GM12801 (cell line): ENCODE results near the gene FAM117B.

Source experiments
- CTCF ChIP-seq: IDR thresholded peaks from one replicate; pipeline ENCODE4 v1.5.1; 2011; ENCODE audit warnings: control low read depth; ENCODE audit not compliant: insufficient read length; ENCODE audit errors: extremely low read depth

The FAM117B gene

GRCh38 chr2:202705446-202706020 lies 70.8 kb downstream of the FAM117B start:
- TF ChIP-seq CTCF, result no peak

- TF ChIP-seq CTCF, result no peak
These were observed 81.4 kb downstream of the FAM117B start for GRCh38 chr2:202716114-202716718.

GRCh38 chr2:202716953-202717597 lies 82.3 kb downstream of the FAM117B start:
- no peak for TF ChIP-seq CTCF

GRCh38 chr2:202717598-202718310 lies 83.0 kb downstream of the FAM117B start:
- no peak for TF ChIP-seq CTCF

GRCh38 chr2:202718614-202719013 lies 83.8 kb downstream of the FAM117B start:
- no peak for TF ChIP-seq CTCF

- no peak for TF ChIP-seq CTCF
These were observed 85.5 kb downstream of the FAM117B start for GRCh38 chr2:202720226-202720625.

- TF ChIP-seq CTCF, result no peak
These were observed 86.9 kb downstream of the FAM117B start for GRCh38 chr2:202721621-202722020.
